WERI-Rb-1 (cell line): ENCODE results near the gene RNF43.

ENCODE experiments used
- DNase-seq: peaks from one replicate; pipeline ENCODE4 v3.0.0-alpha.2; 2020
- H3K27ac ChIP-seq: fragments of 250-450 bp; sonication (Bioruptor Pico); 2 replicates; pipeline ENCODE4 v1.5.1; 2020; ENCODE audit warnings: mild to moderate bottlenecking, moderate library complexity
- H3K27me3 ChIP-seq: fragments of 250-450 bp; sonication (Bioruptor Pico); 2 replicates; pipeline ENCODE4 v1.5.1; 2021; ENCODE audit warnings: mild to moderate bottlenecking, low read depth, moderate library complexity; ENCODE audit not compliant: insufficient read depth, severe bottlenecking
- H3K36me3 ChIP-seq: fragments of 250-450 bp; sonication (Bioruptor Pico); 2 replicates; pipeline ENCODE4 v1.5.1; 2020; ENCODE audit warnings: mild to moderate bottlenecking, moderate library complexity
- H3K4me3 ChIP-seq: 2 replicates; pipeline ENCODE4 v1.5.1; 2011; ENCODE audit warnings: low read depth, mild to moderate bottlenecking, control low read depth, low read length
- H3K9me3 ChIP-seq: fragments of 250-450 bp; sonication (Bioruptor Pico); 2 replicates; pipeline ENCODE4 v1.5.1; 2021; ENCODE audit warnings: mild to moderate bottlenecking, moderate library complexity; ENCODE audit not compliant: severe bottlenecking
- CTCF ChIP-seq: IDR thresholded peaks from 2 replicates; pipeline ENCODE4 v1.5.1; 2011; ENCODE audit warnings: low read depth, mild to moderate bottlenecking, control low read depth, inconsistent platforms, low read length

The RNF43 gene

GRCh38 chr17:58403311-58403710 lies 14.0 kb downstream of the RNF43 start:
- no peaks in the 10 kb centered on the region for H3K27me3 ChIP-seq
- no peak for TF ChIP-seq CTCF
- H3K4me3 ChIP-seq, result no peak overlapping the region
- no peaks in the 10 kb centered on the region for H3K9me3 ChIP-seq
- DNase-seq, result no peak
- H3K27ac ChIP-seq, result no peak overlapping the region
- no peaks in the 10 kb centered on the region for H3K36me3 ChIP-seq

- Histone ChIP-seq H3K36me3 (no peaks in the 10 kb centered on the region), H3K9me3 (no peaks in the 10 kb centered on the region), H3K4me3 (no peak overlapping the region), H3K27me3 (no peaks in the 10 kb centered on the region), H3K27ac (no peak overlapping the region)
- no peak for TF ChIP-seq CTCF
- DNase-seq, result no peak
Measured at GRCh38 chr17:58402679-58403078, 14.7 kb downstream of the RNF43 start.

GRCh38 chr17:58402047-58402446 lies 15.3 kb downstream of the RNF43 start:
- TF ChIP-seq CTCF, result no peak
- no peaks in the 10 kb centered on the region for H3K9me3 ChIP-seq
- H3K27me3 ChIP-seq, result no peaks in the 10 kb centered on the region
- no peak for DNase-seq
- H3K4me3 ChIP-seq, result no peak overlapping the region
- no peak overlapping the region for H3K27ac ChIP-seq
- H3K36me3 ChIP-seq, result no peaks in the 10 kb centered on the region

GRCh38 chr17:58401287-58401686 lies 16.0 kb downstream of the RNF43 start:
- Histone ChIP-seq H3K9me3 (no peaks in the 10 kb centered on the region), H3K27ac (no peak overlapping the region), H3K36me3 (no peaks in the 10 kb centered on the region), H3K4me3 (no peak overlapping the region), H3K27me3 (no peaks in the 10 kb centered on the region)
- DNase-seq, result no peak
- no peak for TF ChIP-seq CTCF

GRCh38 chr17:58400826-58401225 lies 16.5 kb downstream of the RNF43 start:
- DNase-seq, result no peak
- TF ChIP-seq CTCF, result no peak
- Histone ChIP-seq H3K36me3 (no peaks in the 10 kb centered on the region), H3K4me3 (no peak overlapping the region), H3K9me3 (no peaks in the 10 kb centered on the region), H3K27ac (no peak overlapping the region), H3K27me3 (no peaks in the 10 kb centered on the region)

GRCh38 chr17:58399974-58400373 lies 17.4 kb downstream of the RNF43 start:
- no peak overlapping the region for H3K27ac ChIP-seq
- no peaks in the 10 kb centered on the region for H3K27me3 ChIP-seq

More at GRCh38 chr17:58399974-58400373, 17.4 kb downstream of the RNF43 start:
- Histone ChIP-seq H3K9me3 (no peaks in the 10 kb centered on the region), H3K36me3 (no peaks in the 10 kb centered on the region), H3K4me3 (no peak overlapping the region)
- TF ChIP-seq CTCF, result no peak
- no peak for DNase-seq
